WTC11 (cell line): ENCODE measurements around the gene ASL. TPM values are rescaled to one million over a fixed set of nuclear protein-coding genes. Genes with fewer than 3 reads are reported as not detected.

Experiments
- ATAC-seq: fragments of 200-7000 bp; cut with Tn5 transposase; 2 replicates; pipeline ENCODE4 v1.10.0; 2021; ENCODE audit warnings: mild to moderate bottlenecking, moderate library complexity
- CTCF ChIA-PET: fragments of 300-600 bp; sonication (Branson Sonifier 250); formaldehyde crosslinking; loops from one replicate; lab custom pipeline; 2021; ENCODE audit warnings: antibody characterized with exemption; lab: Charles Lee
- POLR2A ChIA-PET: fragments of 350-600 bp; sonication (Branson Sonifier 250); formaldehyde crosslinking; loops from one replicate; lab custom pipeline; 2021; ENCODE audit warnings: antibody characterized with exemption; lab: Charles Lee
- DNase-seq: peaks from one replicate; pipeline ENCODE4 v3.0.0; 2021; ENCODE audit warnings: low spot score
- H3K27ac Mint-ChIP-seq: 2 replicates; pipeline ENCODE4 v1.8.0; 2021; ENCODE audit warnings: mixed read lengths
- H3K27me3 Mint-ChIP-seq: 2 replicates; pipeline ENCODE4 v1.8.0; 2021; ENCODE audit warnings: low read depth, mild to moderate bottlenecking, moderate library complexity, mixed read lengths
- H3K36me3 Mint-ChIP-seq: 2 replicates; pipeline ENCODE4 v1.8.0; 2021; ENCODE audit warnings: mixed read lengths
- H3K4me1 Mint-ChIP-seq: 2 replicates; pipeline ENCODE4 v1.8.0; 2022; ENCODE audit warnings: mixed read lengths
- H3K4me3 Mint-ChIP-seq: 2 replicates; pipeline ENCODE4 v1.8.0; 2021; ENCODE audit warnings: mild to moderate bottlenecking, moderate library complexity, mixed read lengths
- H3K9me3 Mint-ChIP-seq: 2 replicates; pipeline ENCODE4 v1.8.0; 2021; ENCODE audit warnings: mixed read lengths
- CREM ChIP-seq: sonication (generic); formaldehyde crosslinking; IDR thresholded peaks from 2 replicates; pipeline ENCODE4 v1.8.1; 2022; ENCODE audit warnings: mild to moderate bottlenecking, missing genetic modification reagents, moderate library complexity
- E2F4 ChIP-seq: sonication (generic); formaldehyde crosslinking; IDR thresholded peaks from 2 replicates; pipeline ENCODE4 v1.8.1; 2022; ENCODE audit warnings: low read depth, mild to moderate bottlenecking, moderate library complexity, missing genetic modification reagents, borderline replicate concordance
- ELF4 ChIP-seq: sonication (generic); formaldehyde crosslinking; IDR thresholded peaks from 2 replicates; pipeline ENCODE4 v1.8.1; 2022; ENCODE audit warnings: low read depth, mild to moderate bottlenecking, moderate library complexity, missing genetic modification reagents
- ETV6 ChIP-seq: sonication (generic); formaldehyde crosslinking; IDR thresholded peaks from 2 replicates; pipeline ENCODE4 v1.8.1; 2022; ENCODE audit warnings: mild to moderate bottlenecking, missing genetic modification reagents
- GTF2I ChIP-seq: fragments of 250-450 bp; sonication (Bioruptor Pico); conservative IDR thresholded peaks from 2 replicates; pipeline ENCODE4 v1.4.0; 2021; ENCODE audit warnings: mild to moderate bottlenecking
- IRF1 ChIP-seq: sonication (generic); formaldehyde crosslinking; IDR thresholded peaks from 2 replicates; pipeline ENCODE4 v1.8.0; 2023; ENCODE audit warnings: missing genetic modification reagents
- NR3C1 ChIP-seq: sonication (generic); formaldehyde crosslinking; conservative IDR thresholded peaks from 2 replicates; pipeline ENCODE4 v1.8.1; 2023; ENCODE audit warnings: low read depth, mild to moderate bottlenecking, missing genetic modification reagents
- PRDM15 ChIP-seq: sonication (generic); formaldehyde crosslinking; IDR thresholded peaks from 2 replicates; pipeline ENCODE4 v1.8.0; 2022; ENCODE audit warnings: missing genetic modification reagents
- SMAD4 ChIP-seq: sonication (generic); formaldehyde crosslinking; IDR thresholded peaks from 2 replicates; pipeline ENCODE4 v1.8.0; 2022; ENCODE audit warnings: mild to moderate bottlenecking, missing genetic modification reagents
- SP1 ChIP-seq: sonication (generic); formaldehyde crosslinking; conservative IDR thresholded peaks from 2 replicates; pipeline ENCODE4 v1.8.1; 2022; ENCODE audit warnings: missing genetic modification reagents
- TCF7 ChIP-seq: sonication (generic); formaldehyde crosslinking; IDR thresholded peaks from 2 replicates; pipeline ENCODE4 v1.8.0; 2022; ENCODE audit warnings: mild to moderate bottlenecking, low read depth, missing genetic modification reagents, moderate library complexity
- ZBTB43 ChIP-seq: sonication (generic); formaldehyde crosslinking; IDR thresholded peaks from 2 replicates; pipeline ENCODE4 v1.8.1; 2023; ENCODE audit warnings: mild to moderate bottlenecking, missing genetic modification reagents
- ZNF232 ChIP-seq: sonication (generic); formaldehyde crosslinking; IDR thresholded peaks from 2 replicates; pipeline ENCODE4 v1.8.0; 2022; ENCODE audit warnings: mild to moderate bottlenecking, missing genetic modification reagents
- total RNA-seq: library from RNA; stranded (reverse); gene quantifications from 3 replicates; pipeline ENCODE4 v1.2.3, GENCODE V29; 2021
- TF ChIP-seq, protein P1 (sequence below): sonication (generic); formaldehyde crosslinking; IDR thresholded peaks from 2 replicates; pipeline ENCODE4 v1.8.1; 2022; ENCODE audit warnings: missing genetic modification reagents, borderline replicate concordance
- TF ChIP-seq, protein P2 (sequence below): sonication (generic); formaldehyde crosslinking; IDR thresholded peaks from 2 replicates; pipeline ENCODE4 v1.8.1; 2022; ENCODE audit warnings: mild to moderate bottlenecking, missing genetic modification reagents, moderate library complexity, borderline replicate concordance
- TF ChIP-seq, protein P3 (sequence below): sonication (generic); formaldehyde crosslinking; IDR thresholded peaks from 2 replicates; pipeline ENCODE4 v1.8.1; 2022; ENCODE audit warnings: low read depth, missing genetic modification reagents, borderline replicate concordance

Gene ASL
- total RNA-seq, 1 experiment from 2014 or later, result 31.9 TPM

- CTCF ChIA-PET, result interaction anchor here (1.0 to 1.1 kb wide), 2 partner anchors 8 to 53 kb away, joined by 5 to 6 read pairs; partner anchors contain the start of gene ASL
- Mint-ChIP-seq H3K9me3 (no peaks in the 10 kb centered on the region), H3K36me3 (peaks cover 4% of the 10 kb centered on the region), H3K27ac (no peak overlapping the region), H3K4me1 (no peaks in the 10 kb centered on the region), H3K27me3 (no peaks in the 10 kb centered on the region), H3K4me3 (no peak overlapping the region)
- TF ChIP-seq TCF7 (CRISPR knock-in tag), result no peak
- no peak for TF ChIP-seq CREM (CRISPR knock-in tag)
- no peak for TF ChIP-seq E2F4 (CRISPR knock-in tag)
- no peak for TF ChIP-seq PRDM15 (CRISPR knock-in tag)
- TF ChIP-seq GTF2I (CRISPR knock-in tag), result no peak
- no peak for TF ChIP-seq IRF1 (CRISPR knock-in tag)
- TF ChIP-seq NR3C1 (CRISPR knock-in tag), result no peak
- DNase-seq (peak; percentile 18), ATAC-seq (no peak; the same call in 1 of the 2 replicates)
- POLR2A ChIA-PET, result no interaction called here
Measured at GRCh38 chr7:66083677-66084076, 8.1 kb downstream of the ASL start.

GRCh38 chr7:66088861-66089838, 13.5 kb downstream of the ASL start:
- no peak for TF ChIP-seq ETV6
- TF ChIP-seq ZBTB43 (CRISPR knock-in tag), result no peak
- TF ChIP-seq, protein P1, sequence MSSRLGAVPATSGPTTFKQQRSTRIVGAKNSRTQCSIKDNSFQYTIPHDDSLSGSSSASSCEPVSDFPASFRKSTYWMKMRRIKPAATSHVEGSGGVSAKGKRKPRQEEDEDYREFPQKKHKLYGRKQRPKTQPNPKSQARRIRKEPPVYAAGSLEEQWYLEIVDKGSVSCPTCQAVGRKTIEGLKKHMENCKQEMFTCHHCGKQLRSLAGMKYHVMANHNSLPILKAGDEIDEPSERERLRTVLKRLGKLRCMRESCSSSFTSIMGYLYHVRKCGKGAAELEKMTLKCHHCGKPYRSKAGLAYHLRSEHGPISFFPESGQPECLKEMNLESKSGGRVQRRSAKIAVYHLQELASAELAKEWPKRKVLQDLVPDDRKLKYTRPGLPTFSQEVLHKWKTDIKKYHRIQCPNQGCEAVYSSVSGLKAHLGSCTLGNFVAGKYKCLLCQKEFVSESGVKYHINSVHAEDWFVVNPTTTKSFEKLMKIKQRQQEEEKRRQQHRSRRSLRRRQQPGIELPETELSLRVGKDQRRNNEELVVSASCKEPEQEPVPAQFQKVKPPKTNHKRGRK, result no peak
- no peak for TF ChIP-seq SMAD4
- no peak for TF ChIP-seq SP1
- TF ChIP-seq, protein P2, sequence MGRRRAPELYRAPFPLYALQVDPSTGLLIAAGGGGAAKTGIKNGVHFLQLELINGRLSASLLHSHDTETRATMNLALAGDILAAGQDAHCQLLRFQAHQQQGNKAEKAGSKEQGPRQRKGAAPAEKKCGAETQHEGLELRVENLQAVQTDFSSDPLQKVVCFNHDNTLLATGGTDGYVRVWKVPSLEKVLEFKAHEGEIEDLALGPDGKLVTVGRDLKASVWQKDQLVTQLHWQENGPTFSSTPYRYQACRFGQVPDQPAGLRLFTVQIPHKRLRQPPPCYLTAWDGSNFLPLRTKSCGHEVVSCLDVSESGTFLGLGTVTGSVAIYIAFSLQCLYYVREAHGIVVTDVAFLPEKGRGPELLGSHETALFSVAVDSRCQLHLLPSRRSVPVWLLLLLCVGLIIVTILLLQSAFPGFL (CRISPR knock-in tag), result no peak
- TF ChIP-seq ZNF232 (CRISPR knock-in tag), result no peak
- TF ChIP-seq, protein P3, sequence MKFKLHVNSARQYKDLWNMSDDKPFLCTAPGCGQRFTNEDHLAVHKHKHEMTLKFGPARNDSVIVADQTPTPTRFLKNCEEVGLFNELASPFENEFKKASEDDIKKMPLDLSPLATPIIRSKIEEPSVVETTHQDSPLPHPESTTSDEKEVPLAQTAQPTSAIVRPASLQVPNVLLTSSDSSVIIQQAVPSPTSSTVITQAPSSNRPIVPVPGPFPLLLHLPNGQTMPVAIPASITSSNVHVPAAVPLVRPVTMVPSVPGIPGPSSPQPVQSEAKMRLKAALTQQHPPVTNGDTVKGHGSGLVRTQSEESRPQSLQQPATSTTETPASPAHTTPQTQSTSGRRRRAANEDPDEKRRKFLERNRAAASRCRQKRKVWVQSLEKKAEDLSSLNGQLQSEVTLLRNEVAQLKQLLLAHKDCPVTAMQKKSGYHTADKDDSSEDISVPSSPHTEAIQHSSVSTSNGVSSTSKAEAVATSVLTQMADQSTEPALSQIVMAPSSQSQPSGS, result no peak
- TF ChIP-seq ELF4, result no peak
- TF ChIP-seq, all 79 proteins: peak for 0
- Mint-ChIP-seq H3K27ac (no peak overlapping the region), H3K27me3 (no peaks in the 10 kb centered on the region), H3K4me1 (no peaks in the 10 kb centered on the region), H3K36me3 (no peaks in the 10 kb centered on the region), H3K9me3 (no peaks in the 10 kb centered on the region), H3K4me3 (no peak overlapping the region)
- ATAC-seq (peak; percentile 49), DNase-seq (no peak)
- ChIA-PET CTCF (interaction anchor here (0.6 to 1.0 kb wide), 2 partner anchors 26 to 58 kb away, joined by 3 read pairs; partner anchors contain the start of gene CRCP), POLR2A (no interaction called here)
